ENCODE data around the gene GOLGA3. TPM values are rescaled to one million over a fixed set of nuclear protein-coding genes. Genes with fewer than 3 reads are reported as not detected.
A peak's percentile ranks its signal among the peaks of the same experiment; 100 is the strongest.
"Not testable (repeated sequence)": the region's sequence is repeated elsewhere in the genome, so short reads cannot be mapped to it uniquely, and the experiment has no call there.

Gene GOLGA3, protein sequence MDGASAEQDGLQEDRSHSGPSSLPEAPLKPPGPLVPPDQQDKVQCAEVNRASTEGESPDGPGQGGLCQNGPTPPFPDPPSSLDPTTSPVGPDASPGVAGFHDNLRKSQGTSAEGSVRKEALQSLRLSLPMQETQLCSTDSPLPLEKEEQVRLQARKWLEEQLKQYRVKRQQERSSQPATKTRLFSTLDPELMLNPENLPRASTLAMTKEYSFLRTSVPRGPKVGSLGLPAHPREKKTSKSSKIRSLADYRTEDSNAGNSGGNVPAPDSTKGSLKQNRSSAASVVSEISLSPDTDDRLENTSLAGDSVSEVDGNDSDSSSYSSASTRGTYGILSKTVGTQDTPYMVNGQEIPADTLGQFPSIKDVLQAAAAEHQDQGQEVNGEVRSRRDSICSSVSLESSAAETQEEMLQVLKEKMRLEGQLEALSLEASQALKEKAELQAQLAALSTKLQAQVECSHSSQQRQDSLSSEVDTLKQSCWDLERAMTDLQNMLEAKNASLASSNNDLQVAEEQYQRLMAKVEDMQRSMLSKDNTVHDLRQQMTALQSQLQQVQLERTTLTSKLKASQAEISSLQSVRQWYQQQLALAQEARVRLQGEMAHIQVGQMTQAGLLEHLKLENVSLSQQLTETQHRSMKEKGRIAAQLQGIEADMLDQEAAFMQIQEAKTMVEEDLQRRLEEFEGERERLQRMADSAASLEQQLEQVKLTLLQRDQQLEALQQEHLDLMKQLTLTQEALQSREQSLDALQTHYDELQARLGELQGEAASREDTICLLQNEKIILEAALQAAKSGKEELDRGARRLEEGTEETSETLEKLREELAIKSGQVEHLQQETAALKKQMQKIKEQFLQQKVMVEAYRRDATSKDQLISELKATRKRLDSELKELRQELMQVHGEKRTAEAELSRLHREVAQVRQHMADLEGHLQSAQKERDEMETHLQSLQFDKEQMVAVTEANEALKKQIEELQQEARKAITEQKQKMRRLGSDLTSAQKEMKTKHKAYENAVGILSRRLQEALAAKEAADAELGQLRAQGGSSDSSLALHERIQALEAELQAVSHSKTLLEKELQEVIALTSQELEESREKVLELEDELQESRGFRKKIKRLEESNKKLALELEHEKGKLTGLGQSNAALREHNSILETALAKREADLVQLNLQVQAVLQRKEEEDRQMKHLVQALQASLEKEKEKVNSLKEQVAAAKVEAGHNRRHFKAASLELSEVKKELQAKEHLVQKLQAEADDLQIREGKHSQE (N-terminal part only)
- total RNA-seq: 10 to 100 TPM; 41.7 to 44.2 TPM

DNA sequence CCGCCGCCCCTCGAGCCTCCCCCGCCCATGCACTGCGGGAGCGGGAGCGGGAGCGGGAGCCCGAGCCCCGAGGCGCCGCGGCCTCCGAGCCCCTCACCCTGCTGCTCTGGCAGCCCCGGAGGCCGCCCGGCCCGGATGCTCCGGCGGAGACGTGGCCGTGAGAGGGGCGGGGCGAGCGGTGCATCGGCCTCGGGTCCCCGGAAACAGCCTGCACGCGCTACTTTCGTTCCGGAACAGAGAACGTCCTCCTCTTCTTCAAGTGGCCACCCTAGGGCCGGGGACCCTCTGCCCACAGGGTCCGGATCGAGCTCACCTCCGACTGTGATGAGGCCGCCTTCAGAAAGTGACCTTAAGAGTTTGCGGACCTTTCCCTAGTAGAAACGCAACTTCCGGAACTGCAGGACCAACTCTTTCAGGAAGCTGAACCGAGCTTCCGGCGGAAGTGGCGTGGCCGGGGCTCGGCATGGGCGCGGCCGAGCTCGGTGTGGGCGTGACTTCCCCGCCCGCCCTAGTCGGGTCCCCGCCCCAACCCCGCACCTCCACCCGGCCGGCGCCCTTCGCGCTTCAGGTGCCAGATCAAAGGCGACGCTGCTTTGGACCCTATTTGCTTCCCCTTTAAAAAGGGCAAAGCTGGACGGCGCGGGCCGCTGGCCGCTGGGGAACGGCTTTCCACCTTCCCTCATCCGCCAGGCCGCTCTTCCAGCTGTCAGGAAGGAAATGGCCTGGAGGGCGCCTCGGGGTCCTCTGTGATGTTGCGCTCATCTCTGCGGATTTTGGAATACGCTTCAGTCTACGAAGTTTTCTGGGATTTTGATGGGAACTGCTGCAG is at the start of gene GOLGA3:
GOLGA3 (minus strand) TSS at position 164 of the 829 bp plus-strand sequence. CDS start 6,741 bp downstream, outside the sequence.
- Mint-ChIP-seq H3K9me3 (no peaks in the 10 kb centered on the region), H3K4me1 (ENCODE audit: low read depth) (peaks cover 50% of the 10 kb centered on the region)

DNA sequence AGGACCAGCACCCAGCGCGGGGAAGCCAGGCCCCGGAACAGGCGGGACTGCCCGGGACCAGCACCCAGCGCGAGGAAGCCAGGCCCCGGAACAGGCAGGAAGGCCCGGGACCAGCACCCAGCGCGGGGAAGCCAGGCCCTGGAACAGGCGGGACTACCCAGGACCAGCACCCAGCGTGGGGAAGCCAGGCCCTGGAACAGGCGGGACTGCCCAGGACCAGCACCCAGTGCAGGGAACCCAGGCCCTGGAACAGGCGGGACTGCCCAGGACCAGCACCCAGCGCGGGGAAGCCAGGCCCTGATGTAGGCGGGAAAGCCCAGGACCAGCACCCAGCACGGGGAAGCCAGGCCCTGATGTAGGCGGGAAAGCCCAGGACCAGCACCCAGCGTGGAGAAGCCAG is 46.0 kb upstream of the GOLGA3 start:
- intact Hi-C loops (cut with micrococcal nuclease); POLR2A ChIA-PET; H3K9me3 Mint-ChIP-seq; H3K27me3 Mint-ChIP-seq; DNase-seq; CTCF ChIA-PET; H3K27ac Mint-ChIP-seq; H3K4me3 Mint-ChIP-seq: not testable (repeated sequence)
- Mint-ChIP-seq H3K4me1 (ENCODE audit: low read depth) (peaks cover 13% of the 10 kb centered on the region), H3K36me3 (peaks cover 30% of the 10 kb centered on the region)

More for the DNA sequence above, at the start of gene GOLGA3:
- peaks cover 27% of the 10 kb centered on the region for H3K36me3 Mint-ChIP-seq
- peak; percentile 96 for DNase-seq
- H3K27me3 Mint-ChIP-seq: no peaks in the 10 kb centered on the region
- H3K27ac Mint-ChIP-seq: peak within 1 kb of the TSS; percentile 100
- H3K4me3 Mint-ChIP-seq: peak within 1 kb of the TSS; percentile 96
- ChIA-PET CTCF (interaction anchor here (2.5 kb wide), 1 partner anchor 76 kb away, joined by 13 read pairs; no protein-coding TSS in a partner anchor), POLR2A (interaction anchor here (0.6 to 0.9 kb wide), 4 partner anchors 9 to 157 kb away, joined by 3 to 4 read pairs (median 3); partner anchors contain the start of gene ZNF26)
- intact Hi-C loops (cut with micrococcal nuclease): loop anchor here (1.0 to 2.0 kb wide), 5 partner anchors 58 to 251 kb away; partner anchors contain the start of genes ANKLE2, CHFR, ZNF140 and ZNF84

DNA sequence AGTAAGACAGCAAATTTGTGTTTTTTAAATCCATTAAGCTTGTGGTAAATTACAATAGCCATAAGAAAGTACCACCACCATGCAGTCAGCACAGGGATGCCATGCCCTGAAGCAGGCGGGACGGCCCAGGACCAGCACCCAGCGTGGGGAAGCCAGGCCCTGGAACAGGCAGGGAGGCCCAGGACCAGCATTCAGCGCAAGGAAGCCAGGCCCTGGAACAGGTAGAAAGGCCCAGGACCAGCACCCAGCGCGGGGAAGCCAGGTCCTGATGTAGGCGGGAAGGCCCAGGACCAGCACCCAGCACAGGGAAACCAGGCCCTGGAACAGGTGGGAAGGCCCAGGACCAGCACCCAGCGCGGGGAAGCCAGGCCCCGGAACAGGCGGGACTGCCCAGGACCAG is 45.5 kb upstream of the GOLGA3 start:
- Mint-ChIP-seq H3K36me3 (peaks cover 34% of the 10 kb centered on the region), H3K4me3 (no peak overlapping the region), H3K9me3 (no peaks in the 10 kb centered on the region), H3K4me1 (ENCODE audit: low read depth) (peaks cover 13% of the 10 kb centered on the region), H3K27ac (no peak overlapping the region), H3K27me3 (no peaks in the 10 kb centered on the region)
- CTCF ChIA-PET: interaction anchor here (0.7 kb wide), 1 partner anchor 27 kb away, joined by 3 read pairs; no protein-coding TSS in a partner anchor
- intact Hi-C loops (cut with micrococcal nuclease): no loop called here
- DNase-seq: no peak
- POLR2A ChIA-PET: no interaction called here

DNA sequence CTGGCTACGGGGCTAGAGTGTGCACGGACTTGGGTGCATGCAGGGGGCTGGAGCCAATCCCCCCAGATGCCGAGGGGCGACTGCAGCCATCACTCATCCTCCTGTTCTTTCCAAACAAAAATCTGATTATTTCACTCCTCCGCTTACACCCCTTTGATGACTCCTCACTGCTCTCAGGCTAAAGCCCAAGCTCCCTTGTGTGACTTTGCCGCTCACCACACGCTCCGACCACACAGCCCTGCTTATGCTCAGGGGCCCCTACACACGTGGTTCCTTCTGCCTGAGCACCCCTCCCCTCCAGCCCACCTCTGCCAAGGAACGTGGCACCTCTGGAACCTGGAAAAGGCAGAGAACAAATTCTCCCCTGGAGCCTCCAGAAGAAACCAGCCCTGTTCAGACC is 45.1 kb upstream of the GOLGA3 start:
- Mint-ChIP-seq H3K9me3 (no peaks in the 10 kb centered on the region), H3K36me3 (peaks cover 36% of the 10 kb centered on the region), H3K27ac (no peak overlapping the region), H3K4me3 (no peak overlapping the region), H3K4me1 (ENCODE audit: low read depth) (peaks cover 13% of the 10 kb centered on the region), H3K27me3 (no peaks in the 10 kb centered on the region)
- no peak for DNase-seq
- POLR2A ChIA-PET: no interaction called here
- intact Hi-C loops (cut with micrococcal nuclease): no loop called here
- CTCF ChIA-PET: interaction anchor here (0.7 to 1.5 kb wide), 2 partner anchors 27 to 31 kb away, joined by 3 to 7 read pairs; no protein-coding TSS in a partner anchor

DNA sequence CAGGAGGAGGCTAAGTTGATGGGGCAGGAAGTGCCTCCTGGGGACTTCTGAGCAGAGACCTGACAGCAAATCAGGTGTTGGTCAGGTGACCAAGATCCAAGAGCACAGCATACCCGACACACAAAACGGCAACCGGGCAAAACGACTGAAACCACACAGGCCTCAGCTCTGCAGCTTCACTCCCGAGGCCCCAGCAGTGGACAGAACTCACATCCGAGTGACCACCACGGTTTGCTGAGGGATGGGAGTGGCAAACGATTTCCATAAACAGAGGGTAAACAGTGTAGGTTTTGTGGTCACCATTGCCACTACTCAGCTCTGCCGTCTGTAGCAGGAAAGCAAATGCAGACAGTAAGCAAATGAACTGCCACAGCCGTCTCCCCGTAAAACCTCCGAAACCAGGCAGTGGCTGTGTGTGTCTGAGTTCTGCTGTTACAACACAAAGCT is 44.3 kb upstream of the GOLGA3 start:
- no peak overlapping the region for H3K4me3 Mint-ChIP-seq
- H3K9me3 Mint-ChIP-seq: no peaks in the 10 kb centered on the region
- peaks cover 13% of the 10 kb centered on the region for H3K4me1 Mint-ChIP-seq (ENCODE audit: low read depth)
- H3K27ac Mint-ChIP-seq: peak overlapping the region; percentile 62
- intact Hi-C loops (cut with micrococcal nuclease): no loop called here
- peak; percentile 26 for DNase-seq
- POLR2A ChIA-PET: no interaction called here
- CTCF ChIA-PET: interaction anchor here (1.5 kb wide), 1 partner anchor 32 kb away, joined by 7 read pairs; no protein-coding TSS in a partner anchor
- H3K27me3 Mint-ChIP-seq: no peaks in the 10 kb centered on the region
- peaks cover 37% of the 10 kb centered on the region for H3K36me3 Mint-ChIP-seq

DNA sequence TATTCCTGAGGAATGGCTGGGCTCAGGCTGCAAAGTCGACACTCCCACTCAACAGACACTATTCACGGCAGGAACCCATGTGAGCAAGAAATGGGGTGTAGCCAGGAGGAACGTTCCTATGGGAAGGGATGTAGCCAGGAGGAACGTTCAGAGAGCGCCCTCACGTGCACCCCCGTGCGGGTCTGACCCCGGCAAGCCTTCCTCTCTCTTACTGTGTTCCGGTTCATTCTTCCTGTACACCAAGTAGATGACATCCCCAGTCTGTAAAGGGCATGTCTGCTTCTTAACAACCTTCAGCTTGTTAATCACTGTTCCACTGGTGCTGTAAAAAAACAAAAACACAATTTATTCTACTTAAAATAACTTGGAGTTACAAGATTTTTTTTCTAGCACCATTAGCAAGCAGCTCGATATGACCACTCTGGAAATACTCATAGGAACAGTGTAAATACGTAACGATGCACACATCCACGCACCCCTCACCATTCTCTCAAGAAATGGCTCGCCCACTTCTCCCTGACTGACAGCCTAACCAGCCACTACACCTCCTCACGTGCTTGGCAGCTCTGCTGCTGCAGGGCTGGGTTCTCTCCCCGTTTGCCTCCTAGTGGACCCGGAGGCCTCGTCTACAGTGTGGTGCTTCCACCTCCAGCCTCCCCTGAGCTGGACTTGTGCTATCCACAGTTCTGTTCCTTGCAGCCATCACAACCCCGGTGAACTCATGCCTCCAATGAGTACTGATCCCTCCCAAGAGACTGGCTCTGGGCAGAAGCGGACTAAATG is 43.6 kb upstream of the GOLGA3 start:
- no peaks in the 10 kb centered on the region for H3K27me3 Mint-ChIP-seq
- peak overlapping the region; percentile 62 for H3K27ac Mint-ChIP-seq
- H3K4me3 Mint-ChIP-seq: no peak overlapping the region
- POLR2A ChIA-PET: no interaction called here
- CTCF ChIA-PET: interaction anchor here (1.5 kb wide), 1 partner anchor 32 kb away, joined by 7 read pairs; no protein-coding TSS in a partner anchor
- intact Hi-C loops (cut with micrococcal nuclease): no loop called here
- H3K4me1 Mint-ChIP-seq (ENCODE audit: low read depth): peaks cover 16% of the 10 kb centered on the region
- no peak for DNase-seq
- H3K36me3 Mint-ChIP-seq: peaks cover 36% of the 10 kb centered on the region
- no peaks in the 10 kb centered on the region for H3K9me3 Mint-ChIP-seq

DNA sequence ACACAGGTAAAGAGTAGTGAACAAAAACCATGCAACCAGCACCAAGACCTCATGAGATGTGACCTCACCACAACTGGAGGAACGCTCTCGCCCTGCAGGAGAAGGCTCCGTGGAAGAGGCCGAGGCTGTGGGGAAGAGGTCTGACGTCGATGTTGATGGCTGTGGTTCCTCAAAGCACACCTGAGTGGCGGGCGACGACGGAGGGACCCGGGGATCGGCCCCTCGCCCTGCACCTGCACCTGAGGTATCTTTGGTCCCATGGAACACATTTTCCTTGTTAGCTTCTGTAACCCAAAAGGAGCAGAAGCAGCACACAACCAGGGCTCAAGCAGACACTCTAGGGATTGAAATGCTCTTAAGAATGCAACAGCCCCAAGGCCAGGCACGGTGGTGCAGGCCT is 40.9 kb upstream of the GOLGA3 start:
- H3K4me1 Mint-ChIP-seq (ENCODE audit: low read depth): peaks cover 23% of the 10 kb centered on the region
- ChIA-PET POLR2A (no interaction called here), CTCF (no interaction called here)
- H3K4me3 Mint-ChIP-seq: no peak overlapping the region
- H3K9me3 Mint-ChIP-seq: no peaks in the 10 kb centered on the region
- peaks cover 44% of the 10 kb centered on the region for H3K36me3 Mint-ChIP-seq
- no peak overlapping the region for H3K27ac Mint-ChIP-seq
- no peaks in the 10 kb centered on the region for H3K27me3 Mint-ChIP-seq
- no peak for DNase-seq
- intact Hi-C loops (cut with micrococcal nuclease): no loop called here

DNA sequence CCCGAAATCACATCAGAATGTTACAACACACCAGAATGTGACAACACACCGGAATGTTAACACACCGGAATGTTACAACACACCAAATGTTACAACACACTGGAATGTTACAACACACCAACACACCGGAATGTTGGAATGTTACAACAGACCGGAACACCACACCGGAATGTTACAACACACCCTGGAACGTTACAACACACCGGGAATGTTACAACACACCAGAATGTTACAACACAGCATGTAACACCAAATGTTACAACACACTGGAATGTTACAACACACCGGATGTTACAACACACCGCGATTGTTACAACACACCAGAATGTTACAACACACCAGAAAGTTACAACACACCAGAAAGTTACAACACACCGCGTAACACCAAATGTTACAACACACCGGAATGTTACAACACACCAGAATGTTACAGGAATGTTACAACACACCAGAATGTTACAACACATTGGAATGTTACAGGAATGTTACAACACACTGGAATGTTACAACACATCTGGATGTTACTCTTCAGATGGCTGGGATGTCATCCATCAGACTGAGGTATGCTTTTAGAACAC is 37.7 kb upstream of the GOLGA3 start:
- H3K4me3 Mint-ChIP-seq: no peak overlapping the region

DNA sequence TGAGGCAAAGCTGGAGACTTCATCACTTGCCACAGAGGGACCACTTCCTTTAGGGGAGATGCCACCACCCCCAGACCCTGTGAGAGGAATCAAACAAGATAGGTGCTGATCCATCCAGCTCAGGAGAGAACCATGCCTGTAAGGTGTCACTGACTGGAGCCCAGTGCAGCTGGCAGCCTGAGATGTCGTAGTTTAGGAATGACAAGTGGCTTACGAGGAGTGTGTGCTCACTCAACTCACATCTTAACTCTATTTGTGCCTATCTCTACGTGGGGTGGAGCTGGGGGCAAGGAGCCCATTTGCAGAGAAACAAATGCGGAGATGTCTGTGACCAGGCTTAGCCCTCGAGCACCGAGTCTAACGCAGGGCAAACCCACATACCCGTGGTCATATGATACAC is 32.9 kb upstream of the GOLGA3 start:
- Mint-ChIP-seq H3K4me3 (no peak overlapping the region), H3K27ac (no peak overlapping the region), H3K36me3 (peaks cover 34% of the 10 kb centered on the region), H3K27me3 (no peaks in the 10 kb centered on the region), H3K4me1 (ENCODE audit: low read depth) (no peaks in the 10 kb centered on the region), H3K9me3 (no peaks in the 10 kb centered on the region)
- CTCF ChIA-PET: interaction anchor here (0.9 kb wide), 1 partner anchor 43 kb away, joined by 3 read pairs; no protein-coding TSS in a partner anchor
- POLR2A ChIA-PET: no interaction called here
- no peak for DNase-seq
- intact Hi-C loops (cut with micrococcal nuclease): no loop called here

More for the DNA sequence above, 37.7 kb upstream of the GOLGA3 start:
- intact Hi-C loops (cut with micrococcal nuclease): no loop called here
- peaks cover 10% of the 10 kb centered on the region for H3K4me1 Mint-ChIP-seq (ENCODE audit: low read depth)
- ChIA-PET CTCF (no interaction called here), POLR2A (no interaction called here)
- H3K27me3 Mint-ChIP-seq: no peaks in the 10 kb centered on the region
- no peaks in the 10 kb centered on the region for H3K9me3 Mint-ChIP-seq
- H3K27ac Mint-ChIP-seq: no peak overlapping the region
- H3K36me3 Mint-ChIP-seq: peaks cover 33% of the 10 kb centered on the region
- no peak for DNase-seq

DNA sequence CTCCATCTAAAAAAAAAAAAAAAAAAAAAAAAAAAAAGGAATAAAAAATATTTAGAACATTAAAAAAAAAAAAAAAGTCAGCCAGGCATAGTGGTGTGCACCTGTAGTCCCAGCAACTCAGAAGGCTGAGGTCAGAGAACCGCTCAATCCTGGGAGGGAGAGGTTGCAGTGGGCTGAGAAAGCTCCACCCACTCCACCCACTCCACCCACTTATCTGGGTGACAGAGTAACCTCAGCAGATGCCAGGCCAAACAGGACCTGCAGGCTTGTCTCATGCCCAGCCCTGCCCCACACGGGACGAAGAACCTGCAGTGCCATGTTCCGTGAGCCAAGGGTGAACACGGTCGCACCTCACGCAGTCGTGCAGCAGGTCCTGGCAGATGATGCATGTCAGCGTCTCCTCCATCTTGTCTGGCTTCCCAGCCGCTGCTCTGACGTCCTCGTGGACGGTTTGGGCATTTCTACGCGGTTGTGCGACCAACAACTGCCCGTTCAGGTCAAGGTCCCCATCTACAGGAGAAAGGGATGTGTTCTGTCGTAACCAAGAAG is 30.1 kb upstream of the GOLGA3 start:
- Mint-ChIP-seq H3K36me3 (peaks cover 39% of the 10 kb centered on the region), H3K4me1 (ENCODE audit: low read depth) (no peaks in the 10 kb centered on the region), H3K27ac (no peak overlapping the region), H3K9me3 (no peaks in the 10 kb centered on the region), H3K4me3 (no peak overlapping the region), H3K27me3 (no peaks in the 10 kb centered on the region)
- CTCF ChIA-PET: no interaction called here
- DNase-seq: no peak
- POLR2A ChIA-PET: no interaction called here
- intact Hi-C loops (cut with micrococcal nuclease): no loop called here

All from activated CD4-positive, alpha-beta memory T cell treated with anti-CD3 and anti-CD28 coated beads for 36 hours (primary cell).